ENCODE measurements around the gene FOXL1.

FOXL1 gene

GRCh38 chr16:86608301-86608747 is 30.0 kb downstream of the FOXL1 start:
- no peak for DNase-seq

- no peak for DNase-seq
Measured at GRCh38 chr16:86609115-86609514, 30.8 kb downstream of the FOXL1 start.

- no peak for DNase-seq
Measured at GRCh38 chr16:86609661-86610060, 31.3 kb downstream of the FOXL1 start.

DNA sequence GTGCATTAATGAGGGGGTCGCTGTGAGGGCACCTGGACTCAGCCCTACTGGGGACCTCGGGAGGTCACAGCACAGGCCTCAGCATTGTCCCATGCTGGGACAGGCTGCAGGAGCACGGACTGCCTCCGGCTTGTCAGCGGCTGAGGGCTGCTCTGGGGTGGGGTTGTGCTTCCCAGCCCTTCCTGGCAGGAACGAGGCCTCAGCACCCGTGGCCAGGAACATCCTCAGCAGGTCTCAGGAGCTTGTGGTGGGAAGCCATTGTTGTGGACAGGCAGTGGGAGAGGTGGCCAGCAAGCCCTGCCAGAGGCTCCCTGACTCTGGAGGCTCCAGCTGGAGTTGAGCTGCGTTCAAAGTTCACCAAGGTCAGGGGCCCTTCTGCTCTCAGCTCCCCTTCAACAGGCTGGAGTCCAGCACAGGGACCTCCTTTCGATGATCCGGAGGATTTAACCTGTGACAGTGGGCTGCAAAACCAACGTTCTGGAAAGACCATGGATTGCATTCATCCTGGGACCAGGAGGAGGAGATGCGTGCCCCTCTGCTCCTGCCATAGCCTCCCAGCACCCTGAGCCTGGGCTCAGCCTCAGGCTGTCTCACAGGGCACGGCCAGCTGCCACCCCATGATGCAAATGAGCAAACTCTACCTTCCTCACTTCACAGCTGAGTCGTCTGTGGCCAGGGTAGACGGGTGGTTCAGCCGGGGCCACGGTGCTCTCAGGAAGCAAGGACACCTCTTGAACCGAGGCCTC is 32.6 kb downstream of the FOXL1 start:
- DNase-seq = no peak

DNA sequence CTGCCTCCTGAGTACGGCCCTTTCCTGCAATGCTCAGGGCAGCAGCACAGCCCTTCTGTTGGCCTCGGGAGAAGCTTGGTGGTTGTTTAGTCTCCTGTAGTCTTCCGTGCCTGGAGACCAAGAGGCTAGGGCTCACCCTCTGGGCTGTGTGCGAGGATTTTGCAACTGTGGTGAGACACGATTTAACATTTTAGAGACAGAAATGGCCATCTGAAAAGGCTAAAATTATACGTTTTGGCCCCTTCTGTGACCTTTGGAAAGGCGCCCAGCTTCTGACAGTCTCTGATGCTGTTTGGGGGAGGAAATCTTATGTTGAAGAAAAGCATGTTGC is 33.1 kb downstream of the FOXL1 start:
- no peak for DNase-seq

DNA sequence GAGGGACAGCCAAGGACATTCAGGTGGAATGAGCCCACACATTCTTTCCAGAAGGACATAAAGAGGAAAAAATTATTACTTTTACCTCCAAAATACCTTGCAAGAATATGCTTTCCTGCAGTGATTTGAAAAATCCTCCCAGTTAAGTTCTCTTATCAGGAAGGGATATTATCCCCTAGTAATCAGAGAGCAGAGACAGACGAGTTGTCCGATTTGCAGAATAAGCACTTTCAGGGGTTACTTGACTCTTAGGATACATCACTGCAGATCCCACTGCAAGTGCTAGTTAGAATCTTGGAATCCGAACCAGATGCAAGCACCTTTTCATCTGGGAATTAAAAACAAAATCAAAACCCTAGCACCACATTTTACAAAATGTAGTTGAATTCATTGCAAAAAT is 33.6 kb downstream of the FOXL1 start:
- no peak for DNase-seq

DNA sequence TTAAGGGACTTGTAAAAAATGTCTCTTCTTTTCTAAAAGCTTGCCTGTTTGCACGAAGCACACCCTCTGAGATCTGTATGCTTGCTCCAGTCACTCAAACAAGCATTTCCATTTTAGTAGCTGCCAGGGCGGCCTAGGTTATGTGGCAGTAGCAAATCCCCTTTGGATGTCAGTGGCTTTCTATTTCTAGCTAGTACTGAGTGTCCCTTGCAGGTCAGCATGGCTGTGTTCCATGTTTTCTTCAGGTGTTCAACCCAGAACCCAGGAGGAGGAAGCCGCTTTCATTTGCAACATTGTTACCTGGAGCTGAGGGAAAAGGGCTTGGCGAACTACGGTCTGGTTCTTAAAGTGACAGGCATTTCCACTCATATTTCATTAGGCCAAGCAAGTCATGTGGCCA is 36.4 kb downstream of the FOXL1 start:
- DNase-seq = no peak

DNA sequence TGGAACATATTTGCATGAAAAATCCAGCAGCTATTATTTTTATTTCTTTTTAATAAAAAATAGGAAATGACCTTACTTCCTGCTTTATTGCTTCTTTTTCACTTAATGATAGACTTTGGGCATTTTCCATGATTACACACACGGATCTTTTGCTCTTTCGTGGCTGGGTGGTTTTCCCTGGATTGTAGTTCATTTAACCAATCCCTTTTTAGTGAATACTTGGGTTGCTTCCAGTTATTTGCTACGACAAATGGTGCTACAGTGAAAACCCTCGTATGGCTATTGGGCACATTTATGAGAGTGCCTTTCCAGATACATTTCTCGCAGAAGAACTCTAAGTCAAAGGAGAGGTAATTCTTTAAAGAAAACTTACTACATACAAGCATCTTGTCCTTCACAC is 38.6 kb downstream of the FOXL1 start:
- no peak for DNase-seq

GRCh38 chr16:86618431-86619238 is 40.3 kb downstream of the FOXL1 start:
- no peak for DNase-seq

- no peak for DNase-seq
Measured at GRCh38 chr16:86619239-86619794, 41.0 kb downstream of the FOXL1 start.

GRCh38 chr16:86620184-86620583 is 41.8 kb downstream of the FOXL1 start:
- DNase-seq = no peak

GRCh38 chr16:86621966-86622365 is 43.6 kb downstream of the FOXL1 start:
- DNase-seq = no peak

- no peak for DNase-seq
Measured at GRCh38 chr16:86622700-86623615, 44.6 kb downstream of the FOXL1 start.

DNA sequence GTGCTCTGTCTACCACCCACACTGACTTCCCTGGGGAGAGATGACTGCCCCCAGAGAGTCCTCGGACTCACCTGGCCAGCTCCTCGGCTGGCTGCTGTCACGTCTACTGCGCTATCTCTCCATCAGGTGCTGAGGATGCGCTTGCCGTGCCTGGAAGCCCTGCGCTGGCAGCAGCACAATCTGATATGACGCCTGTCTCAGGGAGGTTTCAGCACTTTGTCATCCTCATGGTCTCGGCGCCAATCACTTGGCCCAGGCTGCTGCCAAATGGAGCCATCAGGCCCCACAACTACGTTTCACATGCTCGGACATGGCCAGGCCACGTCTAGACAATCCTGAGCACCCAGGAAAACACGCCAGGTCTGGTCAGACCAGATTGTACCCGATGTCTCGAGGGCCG is 46.7 kb downstream of the FOXL1 start:
- DNase-seq = no peak

DNA sequence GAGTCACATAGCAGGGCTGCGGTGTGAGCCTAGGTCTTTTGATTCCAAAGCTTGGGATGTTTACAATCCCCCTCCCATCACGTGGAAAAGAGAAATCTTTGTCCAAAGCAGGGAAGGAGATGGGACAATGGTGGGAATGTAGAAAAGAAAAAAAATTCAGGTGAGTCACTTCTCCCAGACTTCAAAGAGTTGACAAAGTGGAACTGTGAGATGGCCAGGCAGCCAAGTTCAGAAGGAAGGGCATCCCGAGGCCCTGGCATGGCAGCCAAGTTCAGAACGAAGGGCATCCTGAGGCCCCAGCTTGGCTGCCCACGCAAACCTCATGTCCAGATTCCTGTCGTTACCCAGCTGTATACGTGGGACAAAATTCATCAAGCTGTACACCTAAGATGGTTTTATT is 47.5 kb downstream of the FOXL1 start:
- DNase-seq = no peak

DNA sequence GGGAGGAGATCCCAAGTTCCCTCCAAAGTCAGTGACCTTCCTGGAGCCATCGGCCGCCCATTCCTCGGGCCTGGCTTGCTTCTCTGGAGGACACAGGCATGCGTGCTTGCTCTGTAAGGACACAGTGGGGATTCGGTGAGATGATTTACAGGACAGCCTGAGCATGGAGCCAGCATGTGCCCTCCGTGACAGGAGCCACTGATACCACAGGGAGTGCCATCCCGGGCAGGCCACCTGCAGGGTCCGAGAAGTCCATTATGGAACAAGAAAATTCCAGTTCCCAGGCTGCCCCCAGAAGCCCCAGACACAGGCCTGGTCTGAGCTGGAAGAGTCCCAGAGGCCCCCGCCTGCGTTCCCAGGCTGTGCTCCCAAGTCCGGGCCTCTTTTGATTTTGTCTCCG is 47.9 kb downstream of the FOXL1 start:
- no peak for DNase-seq

DNA sequence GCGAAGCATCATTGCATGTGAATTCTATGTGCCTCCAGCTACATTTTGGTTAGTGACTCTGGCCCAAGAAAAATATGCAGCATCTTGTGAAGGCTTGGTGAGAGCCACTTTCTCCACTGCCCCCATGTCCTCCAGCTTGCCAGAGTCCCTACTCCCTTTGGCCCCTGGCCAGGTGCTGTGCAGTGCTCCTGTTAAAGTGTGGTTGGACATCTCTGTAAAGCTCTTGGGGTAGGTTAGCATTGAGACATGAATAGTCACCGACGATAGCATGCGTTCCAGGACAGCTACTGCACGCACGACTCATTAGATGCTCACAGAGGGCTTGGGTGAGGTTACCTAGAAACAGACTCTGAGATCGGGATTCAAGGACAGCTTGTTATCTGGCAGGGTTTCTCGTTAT is 48.6 kb downstream of the FOXL1 start:
- no peak for DNase-seq

DNA sequence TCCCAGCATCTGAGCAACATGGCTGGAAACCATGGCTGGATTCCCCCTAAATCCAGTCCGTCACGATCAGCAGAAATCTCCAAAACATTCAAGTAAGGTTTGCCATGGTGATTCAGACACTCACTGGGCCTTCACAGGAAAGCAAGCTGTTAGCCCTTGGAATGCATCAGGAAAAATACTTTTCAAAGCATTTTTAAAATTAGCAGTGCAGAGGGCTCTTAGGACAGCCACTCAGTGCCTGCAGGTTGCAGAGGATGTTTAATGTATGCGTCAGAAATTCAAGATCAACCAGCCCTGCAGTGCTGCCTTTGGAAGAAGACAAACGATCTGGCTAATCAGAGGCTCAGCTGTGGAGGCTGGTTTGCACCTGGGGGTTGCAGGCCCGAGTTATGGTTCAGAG is 50.3 kb downstream of the FOXL1 start:
- DNase-seq = no peak

GRCh38 chr16:86630471-86630870 is 52.1 kb downstream of the FOXL1 start:
- no peak for DNase-seq

DNA sequence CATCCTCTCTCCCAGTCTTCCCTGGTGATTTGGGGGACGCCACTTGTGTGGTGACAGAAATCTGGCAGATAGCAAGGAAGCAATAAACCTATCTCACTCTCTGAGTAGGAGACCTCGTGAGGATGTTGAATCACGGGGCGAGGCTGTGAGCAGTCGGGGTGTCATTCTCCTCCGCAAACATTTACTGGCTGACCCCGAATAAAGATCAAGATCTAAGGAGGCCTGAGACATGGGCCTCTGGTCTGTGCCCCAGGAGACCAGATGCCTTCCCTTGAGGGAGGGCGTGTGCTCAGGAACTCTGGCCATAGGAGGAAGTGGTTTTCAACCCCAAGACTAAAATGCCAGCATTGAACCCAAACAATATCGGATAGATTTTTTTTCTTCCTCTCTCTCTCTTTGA is 53.1 kb downstream of the FOXL1 start:
- no peak for DNase-seq

All from effector CD4-positive, alpha-beta T cell (primary cell).